H9 (cell line): ENCODE measurements around the gene ATG7. TPM values are rescaled to one million over a fixed set of nuclear protein-coding genes. Genes with fewer than 3 reads are reported as not detected.

Experiments used
- DNase-seq: peaks from one replicate; pipeline ENCODE4 v3.0.0-alpha.2; 2017
- H2AFZ ChIP-seq: one replicate; pipeline ENCODE4 v1.6.1; 2013; ENCODE audit warnings: mild to moderate bottlenecking, low read length, control low read depth, moderate library complexity
- H2AK5ac ChIP-seq: 2 replicates; pipeline ENCODE4 v1.6.1; 2013; ENCODE audit warnings: low read length, control low read depth, mixed read lengths; ENCODE audit not compliant: insufficient read length
- H2BK120ac ChIP-seq: one replicate; pipeline ENCODE4 v1.6.1; 2013; ENCODE audit warnings: low read depth, mild to moderate bottlenecking, low read length, control low read depth, inconsistent platforms; ENCODE audit not compliant: poor library complexity, severe bottlenecking
- H2BK12ac ChIP-seq: 2 replicates; pipeline ENCODE4 v1.6.1; 2013; ENCODE audit warnings: low read length, control low read depth, mixed read lengths, low read depth; ENCODE audit not compliant: insufficient read length
- H2BK15ac ChIP-seq: 2 replicates; pipeline ENCODE4 v1.6.1; 2013; ENCODE audit warnings: low read depth, low read length, control low read depth
- H2BK20ac ChIP-seq: one replicate; pipeline ENCODE4 v1.6.1; 2013; ENCODE audit warnings: low read depth, mild to moderate bottlenecking, low read length, control low read depth, inconsistent platforms; ENCODE audit not compliant: poor library complexity, severe bottlenecking
- H2BK5ac ChIP-seq: 2 replicates; pipeline ENCODE4 v1.6.1; 2013; ENCODE audit warnings: low read length, control low read depth, mixed read lengths; ENCODE audit not compliant: insufficient read length
- H3K14ac ChIP-seq: 2 replicates; pipeline ENCODE4 v1.6.1; 2013; ENCODE audit warnings: low read length, control low read depth; ENCODE audit not compliant: insufficient read depth
- H3K18ac ChIP-seq: 2 replicates; pipeline ENCODE4 v1.6.1; 2013; ENCODE audit warnings: low read depth, mild to moderate bottlenecking, mixed read lengths, low read length, control low read depth; ENCODE audit not compliant: insufficient read length
- H3K23ac ChIP-seq: 2 replicates; pipeline ENCODE4 v1.6.1; 2013; ENCODE audit warnings: low read length, control low read depth, mixed read lengths, low read depth; ENCODE audit not compliant: insufficient read length
- H3K23me2 ChIP-seq: 2 replicates; pipeline ENCODE4 v1.6.1; 2013; ENCODE audit warnings: low read depth, mild to moderate bottlenecking, mixed read lengths, low read length, control low read depth; ENCODE audit not compliant: insufficient read length, poor library complexity, severe bottlenecking
- H3K27ac ChIP-seq: 2 replicates; pipeline ENCODE4 v1.5.1; 2013; ENCODE audit warnings: low read length, control low read depth, mixed read lengths, low read depth; ENCODE audit not compliant: insufficient read length
- H3K27me3 ChIP-seq: 2 replicates; pipeline ENCODE4 v1.6.1; 2013; ENCODE audit warnings: low read length, control low read depth, inconsistent platforms; ENCODE audit not compliant: insufficient read depth
- H3K4ac ChIP-seq: 2 replicates; pipeline ENCODE4 v1.6.1; 2013; ENCODE audit warnings: low read depth, mild to moderate bottlenecking, control low read depth, inconsistent platforms, low read length, moderate library complexity
- H3K4me1 ChIP-seq: 2 replicates; pipeline ENCODE4 v1.6.1; 2013; ENCODE audit warnings: low read length, control low read depth, inconsistent platforms; ENCODE audit not compliant: insufficient read depth
- H3K4me2 ChIP-seq: 2 replicates; pipeline ENCODE4 v1.6.1; 2013; ENCODE audit warnings: low read length, control low read depth, mixed read lengths; ENCODE audit not compliant: insufficient read length, insufficient read depth
- H3K56ac ChIP-seq: 2 replicates; pipeline ENCODE4 v1.6.1; 2013; ENCODE audit warnings: low read depth, mild to moderate bottlenecking, mixed read lengths, low read length, control low read depth; ENCODE audit not compliant: insufficient read length
- H3K79me1 ChIP-seq: 2 replicates; pipeline ENCODE4 v1.6.1; 2013; ENCODE audit warnings: low read depth, mild to moderate bottlenecking, moderate library complexity, low read length, control low read depth, inconsistent platforms; ENCODE audit not compliant: insufficient read depth, poor library complexity, severe bottlenecking
- H3K79me2 ChIP-seq: 2 replicates; pipeline ENCODE4 v1.6.1; 2013; ENCODE audit warnings: low read length, control low read depth, inconsistent platforms; ENCODE audit not compliant: insufficient read depth
- H3K9ac ChIP-seq: 2 replicates; pipeline ENCODE4 v1.6.1; 2013; ENCODE audit warnings: low read length, control low read depth, mixed read lengths; ENCODE audit not compliant: insufficient read length; ENCODE audit errors: extremely low read depth
- H3K9me3 ChIP-seq: one replicate; pipeline ENCODE4 v1.6.1; 2013; ENCODE audit warnings: low read depth, low read length, inconsistent platforms; ENCODE audit not compliant: control insufficient read depth
- H3T11ph ChIP-seq: one replicate; pipeline ENCODE4 v1.6.1; 2013; ENCODE audit warnings: mild to moderate bottlenecking, low read length, control low read depth, inconsistent platforms
- H4K20me1 ChIP-seq: one replicate; pipeline ENCODE4 v1.6.1; 2013; ENCODE audit not compliant: control insufficient read depth, insufficient read length, insufficient read depth
- H4K5ac ChIP-seq: 2 replicates; pipeline ENCODE4 v1.6.1; 2013; ENCODE audit warnings: low read depth, mild to moderate bottlenecking, mixed read lengths, low read length, control low read depth; ENCODE audit not compliant: insufficient read length
- H4K8ac ChIP-seq: replicated peaks from 2 replicates; pipeline ENCODE4 v1.6.1; 2013; ENCODE audit warnings: low read length, control low read depth, mixed read lengths, low read depth; ENCODE audit not compliant: insufficient read length
- H4K91ac ChIP-seq: 2 replicates; pipeline ENCODE4 v1.6.1; 2013; ENCODE audit warnings: low read depth, mild to moderate bottlenecking, moderate library complexity, mixed read lengths, low read length, control low read depth; ENCODE audit not compliant: insufficient read length
- H3K27ac Mint-ChIP-seq, 3 experiments: 2 replicates in 2 of 3; 3 replicates in 1 of 3; pipeline ENCODE4 v1.8.0; 2020 to 2021; ENCODE audit warnings: mixed read lengths in 3 of 3, mild to moderate bottlenecking in 1 of 3, moderate library complexity in 1 of 3
- H3K27me3 Mint-ChIP-seq: 2 replicates; pipeline ENCODE4 v1.8.0; 2021; ENCODE audit warnings: low read depth, mild to moderate bottlenecking, moderate library complexity, mixed read lengths
- H3K36me3 Mint-ChIP-seq, 3 experiments: 2 replicates in 2 of 3; 3 replicates in 1 of 3; pipeline ENCODE4 v1.8.0; 2020 to 2021; ENCODE audit warnings: low read depth in 3 of 3, mixed read lengths in 3 of 3; ENCODE audit not compliant: insufficient read depth in 1 of 3
- H3K4me1 Mint-ChIP-seq, 2 experiments: 2 replicates each; pipeline ENCODE4 v1.8.0; 2020; ENCODE audit warnings: mixed read lengths in 2 of 2
- H3K4me3 Mint-ChIP-seq, 2 experiments: 2 replicates in 1 of 2; 3 replicates in 1 of 2; pipeline ENCODE4 v1.8.0; 2020 to 2021; ENCODE audit warnings: mild to moderate bottlenecking in 2 of 2, mixed read lengths in 2 of 2, moderate library complexity in 1 of 2
- H3K9me3 Mint-ChIP-seq, 2 experiments: 2 replicates in 1 of 2; 3 replicates in 1 of 2; pipeline ENCODE4 v1.8.0; 2020; ENCODE audit warnings: mild to moderate bottlenecking in 2 of 2, mixed read lengths in 2 of 2, moderate library complexity in 1 of 2
- CTCF ChIP-seq: fragments of 200-600 bp; sonication (generic); conservative IDR thresholded peaks from 3 replicates; pipeline ENCODE4 v1.8.0; 2021; ENCODE audit warnings: antibody characterized with exemption, mild to moderate bottlenecking
- WGBS: extraction: QIAGEN DNeasy Blood & Tissue Kit; methylation state at CpG from one replicate; pipeline ENCODE4 v1.1.7; 2013; ENCODE audit warnings: missing lambda C conversion rate, low lambda C conversion rate, mixed read lengths; ENCODE audit not compliant: insufficient read length; ENCODE audit errors: extremely low coverage; 5-methylcytosine and 5-hydroxymethylcytosine counted together
- total RNA-seq: library from RNA; stranded (reverse); gene quantifications from 2 replicates; pipeline ENCODE4 v1.2.1, GENCODE V29; 2021

The ATG7 gene
- total RNA-seq, 1 experiment from 2014 or later: 17.9 TPM

GRCh38 chr3:11532931-11533391 is 260.8 kb downstream of the ATG7 start:
- Histone ChIP-seq H4K8ac (no peak overlapping the region), H4K5ac (no peak overlapping the region), H4K20me1 (no peaks in the 10 kb centered on the region), H2BK5ac (no peak overlapping the region), H3K56ac (no peak overlapping the region), H3K23me2 (no peaks in the 10 kb centered on the region), H2BK20ac (no peak overlapping the region), H2BK12ac (no peak overlapping the region), H3K18ac (no peak overlapping the region), H3K4me1 (no peaks in the 10 kb centered on the region), H3K9ac (no peak overlapping the region), H3K4ac (no peak overlapping the region), H3K27ac (no peak overlapping the region), H3K9me3 (no peaks in the 10 kb centered on the region), H3K27me3 (no peaks in the 10 kb centered on the region), H3T11ph (no peak overlapping the region), H2AFZ (no peak overlapping the region), H4K91ac (no peak overlapping the region), H3K4me2 (no peak overlapping the region), H2AK5ac (no peak overlapping the region), H3K14ac (no peak overlapping the region), H3K79me2 (no peaks in the 10 kb centered on the region), H3K79me1 (no peaks in the 10 kb centered on the region), H2BK120ac (no peak overlapping the region), H2BK15ac (no peak overlapping the region), H3K23ac (no peak overlapping the region)
- TF ChIP-seq CTCF: no peak
- H3K9me3 Mint-ChIP-seq: no peaks in the 10 kb centered on the region
- no peak overlapping the region for H3K4me3 Mint-ChIP-seq
- no peak for DNase-seq
- peaks cover 9 to 12% of the 10 kb centered on the region in 2 experiments for H3K4me1 Mint-ChIP-seq
- H3K27ac Mint-ChIP-seq: no peak overlapping the region; a peak in 1 of 7 replicates
- H3K27me3 Mint-ChIP-seq: no peaks in the 10 kb centered on the region
- no peaks in the 10 kb centered on the region for H3K36me3 Mint-ChIP-seq
- WGBS: no CpG with 5 or more reads among the region's 9 CpGs
